GM23338 (cell line): ENCODE data around the gene FAM209B. TPM values are rescaled to one million over a fixed set of nuclear protein-coding genes. Genes with fewer than 3 reads are reported as not detected.

Experiments
- ATAC-seq: fragments of 200-7000 bp; cut with Tn5 transposase; 3 replicates; pipeline ENCODE4 v1.9.1; 2020
- DNase-seq: peaks from one replicate; pipeline ENCODE4 v3.0.0-alpha.2; 2015; ENCODE audit warnings: low spot score
- H2AFZ ChIP-seq: fragments of 200-600 bp; sonication (generic); 2 replicates; pipeline ENCODE4 v1.8.0; 2016; ENCODE audit warnings: antibody characterized with exemption, mild to moderate bottlenecking, moderate library complexity
- H3F3A ChIP-seq: fragments of 200-600 bp; sonication (generic); replicated peaks from 2 replicates; pipeline ENCODE4 v1.8.0; 2017; ENCODE audit warnings: antibody characterized with exemption, mixed run types, low read depth
- H3K27ac ChIP-seq: fragments of 200-600 bp; sonication (generic); 2 replicates; pipeline ENCODE4 v1.6.1; 2016; ENCODE audit warnings: low read depth
- H3K27me3 ChIP-seq: fragments of 200-600 bp; sonication (generic); 2 replicates; pipeline ENCODE4 v1.8.0; 2016; ENCODE audit warnings: mild to moderate bottlenecking, mixed run types, moderate library complexity; ENCODE audit not compliant: insufficient read depth
- H3K36me3 ChIP-seq: fragments of 200-600 bp; sonication (generic); 2 replicates; pipeline ENCODE4 v1.8.0; 2016; ENCODE audit warnings: mild to moderate bottlenecking; ENCODE audit not compliant: insufficient read depth
- H3K4me1 ChIP-seq: fragments of 200-600 bp; sonication (generic); 2 replicates; pipeline ENCODE4 v1.8.0; 2016; ENCODE audit warnings: mild to moderate bottlenecking, moderate library complexity; ENCODE audit not compliant: insufficient read depth
- H3K4me2 ChIP-seq: fragments of 200-600 bp; sonication (generic); 2 replicates; pipeline ENCODE4 v1.7.1; 2017; ENCODE audit warnings: mixed run types
- H3K4me3 ChIP-seq: fragments of 200-600 bp; sonication (generic); 2 replicates; pipeline ENCODE4 v1.6.1; 2016; ENCODE audit warnings: mixed run types
- H3K79me2 ChIP-seq: fragments of 200-600 bp; sonication (generic); replicated peaks from 2 replicates; pipeline ENCODE4 v1.8.0; 2017; ENCODE audit warnings: mild to moderate bottlenecking; ENCODE audit not compliant: insufficient read depth
- H3K9me2 ChIP-seq: fragments of 200-600 bp; sonication (generic); 2 replicates; pipeline ENCODE4 v1.8.0; 2017; ENCODE audit not compliant: insufficient read depth
- H4K20me1 ChIP-seq: fragments of 200-600 bp; sonication (generic); replicated peaks from 2 replicates; pipeline ENCODE4 v1.8.0; 2017; ENCODE audit warnings: mild to moderate bottlenecking; ENCODE audit not compliant: insufficient read depth
- H3K27ac Mint-ChIP-seq: 2 replicates; pipeline ENCODE4 v1.8.0; 2020; ENCODE audit warnings: inconsistent platforms, mild to moderate bottlenecking, moderate library complexity, mixed read lengths
- H3K27me3 Mint-ChIP-seq: 3 replicates; pipeline ENCODE4 v1.8.0; 2022; ENCODE audit warnings: low read depth, mild to moderate bottlenecking, moderate library complexity, mixed read lengths, inconsistent platforms; ENCODE audit not compliant: insufficient read depth, poor library complexity
- H3K36me3 Mint-ChIP-seq: 3 replicates; pipeline ENCODE4 v1.8.0; 2021; ENCODE audit warnings: low read depth, mild to moderate bottlenecking, inconsistent platforms, moderate library complexity, mixed read lengths
- H3K4me1 Mint-ChIP-seq: 3 replicates; pipeline ENCODE4 v1.8.0; 2020; ENCODE audit warnings: mild to moderate bottlenecking, inconsistent platforms, mixed read lengths
- H3K4me3 Mint-ChIP-seq: 3 replicates; pipeline ENCODE4 v1.8.0; 2021; ENCODE audit warnings: moderate library complexity, mild to moderate bottlenecking, inconsistent platforms, mixed read lengths
- H3K9me3 Mint-ChIP-seq: 3 replicates; pipeline ENCODE4 v1.8.0; 2020; ENCODE audit warnings: moderate library complexity, mild to moderate bottlenecking, inconsistent platforms, mixed read lengths
- CREB1 ChIP-seq: fragments of 250-450 bp; sonication (Bioruptor Pico); IDR thresholded peaks from 2 replicates; pipeline ENCODE4 v1.5.0; 2020; ENCODE audit warnings: low read depth, mild to moderate bottlenecking, moderate library complexity
- EZH2 ChIP-seq: fragments of 200-600 bp; sonication (generic); IDR thresholded peaks from one replicate; pipeline ENCODE4 v1.8.0; 2017; ENCODE audit warnings: antibody characterized with exemption, mild to moderate bottlenecking, low read depth; ENCODE audit not compliant: unreplicated experiment
- EZH2phosphoT487 ChIP-seq: fragments of 200-600 bp; sonication (generic); IDR thresholded peaks from one replicate; pipeline ENCODE4 v1.8.1; 2018; ENCODE audit warnings: antibody characterized with exemption; ENCODE audit not compliant: unreplicated experiment
- JUNB ChIP-seq: IDR thresholded peaks from one replicate; pipeline ENCODE4 v1.6.1; 2016; ENCODE audit warnings: antibody characterized with exemption; ENCODE audit not compliant: unreplicated experiment
- NANOG ChIP-seq: IDR thresholded peaks from 2 replicates; pipeline ENCODE4 v1.6.1; 2016; ENCODE audit warnings: antibody characterized with exemption, borderline replicate concordance
- POLR2AphosphoS5 ChIP-seq: IDR thresholded peaks from 2 replicates; pipeline ENCODE4 v1.6.1; 2016; ENCODE audit warnings: antibody characterized with exemption, low read depth
- STAT1 ChIP-seq: IDR thresholded peaks from one replicate; pipeline ENCODE4 v1.6.1; 2016; ENCODE audit warnings: antibody characterized with exemption; ENCODE audit not compliant: unreplicated experiment
- polyA plus RNA-seq: library from polyadenylated mRNA; unstranded; fragments of >200 nt; fragmentation: Nextera tagmentation; extraction: Ambion mirVana; gene quantifications from 2 replicates; pipeline ENCODE4 v1.2.1, GENCODE V29; 2016
- total RNA-seq: library from RNA; depleted of rRNA; stranded (reverse); fragments of >200 nt; shearing (Covaris generic); gene quantifications from 2 replicates; pipeline ENCODE4 v1.2.3, GENCODE V29; 2014
- TF ChIP-seq, protein P1 (sequence below): fragments of 250-450 bp; sonication (Bioruptor Pico); IDR thresholded peaks from 2 replicates; pipeline ENCODE4 v1.5.0; 2020; ENCODE audit warnings: mild to moderate bottlenecking, moderate library complexity
- TF ChIP-seq, protein P2 (sequence below): IDR thresholded peaks from 2 replicates; pipeline ENCODE4 v1.6.1; 2016; ENCODE audit warnings: antibody characterized with exemption

Gene FAM209B
- total and polyA plus RNA-seq, 2 experiments from 2014 or later, result 1.1 TPM; not detected in 1

DNA sequence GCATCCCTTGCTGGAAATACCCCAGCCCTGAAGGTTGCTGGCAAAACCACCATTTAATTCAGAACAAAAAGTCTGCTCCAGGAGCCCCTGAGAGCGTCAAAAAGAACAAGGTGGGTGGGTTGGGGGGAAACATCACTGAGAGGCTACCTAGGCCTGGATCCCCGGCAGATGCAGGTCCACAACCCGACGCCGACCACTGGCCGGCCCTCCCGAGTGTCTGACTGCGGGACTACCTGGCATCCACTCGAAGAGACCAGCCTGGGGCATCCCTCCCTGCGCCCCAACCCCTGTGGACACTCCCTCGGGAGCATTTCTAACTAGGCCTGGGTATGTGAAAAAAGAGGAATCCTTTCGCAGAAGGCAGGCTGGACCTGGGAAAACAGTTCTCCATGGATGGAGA lies 47.2 kb downstream of the FAM209B start:
- H3K4me1 Mint-ChIP-seq, result peaks cover 15% of the 10 kb centered on the region; the same call in 2 of the 3 replicates
- H3K27ac Mint-ChIP-seq, result no peak overlapping the region
- DNase-seq, result no peak

More for the DNA sequence above, 47.2 kb downstream of the FAM209B start:
- Histone ChIP-seq H4K20me1 (no peaks in the 10 kb centered on the region), H3F3A (no peaks in the 10 kb centered on the region), H3K4me3 (no peak overlapping the region), H3K4me2 (no peak overlapping the region), H3K4me1 (no peaks in the 10 kb centered on the region), H3K27me3 (no peaks in the 10 kb centered on the region), H3K36me3 (no peaks in the 10 kb centered on the region), H3K27ac (no peak overlapping the region), H2AFZ (no peak overlapping the region), H3K79me2 (no peaks in the 10 kb centered on the region), H3K9me2 (no peaks in the 10 kb centered on the region)
- ATAC-seq, result no peak
- H3K9me3 Mint-ChIP-seq, result no peaks in the 10 kb centered on the region; the same call in 2 of the 3 replicates
- no peaks in the 10 kb centered on the region; the same call in 2 of the 3 replicates for H3K36me3 Mint-ChIP-seq
- H3K27me3 Mint-ChIP-seq, result peaks cover 6% of the 10 kb centered on the region
- TF ChIP-seq POLR2AphosphoS5 (no peak), NANOG (no peak), JUNB (no peak), CREB1 (no peak), EZH2phosphoT487 (no peak), EZH2 (no peak), STAT1 (no peak)
- TF ChIP-seq, protein P1, sequence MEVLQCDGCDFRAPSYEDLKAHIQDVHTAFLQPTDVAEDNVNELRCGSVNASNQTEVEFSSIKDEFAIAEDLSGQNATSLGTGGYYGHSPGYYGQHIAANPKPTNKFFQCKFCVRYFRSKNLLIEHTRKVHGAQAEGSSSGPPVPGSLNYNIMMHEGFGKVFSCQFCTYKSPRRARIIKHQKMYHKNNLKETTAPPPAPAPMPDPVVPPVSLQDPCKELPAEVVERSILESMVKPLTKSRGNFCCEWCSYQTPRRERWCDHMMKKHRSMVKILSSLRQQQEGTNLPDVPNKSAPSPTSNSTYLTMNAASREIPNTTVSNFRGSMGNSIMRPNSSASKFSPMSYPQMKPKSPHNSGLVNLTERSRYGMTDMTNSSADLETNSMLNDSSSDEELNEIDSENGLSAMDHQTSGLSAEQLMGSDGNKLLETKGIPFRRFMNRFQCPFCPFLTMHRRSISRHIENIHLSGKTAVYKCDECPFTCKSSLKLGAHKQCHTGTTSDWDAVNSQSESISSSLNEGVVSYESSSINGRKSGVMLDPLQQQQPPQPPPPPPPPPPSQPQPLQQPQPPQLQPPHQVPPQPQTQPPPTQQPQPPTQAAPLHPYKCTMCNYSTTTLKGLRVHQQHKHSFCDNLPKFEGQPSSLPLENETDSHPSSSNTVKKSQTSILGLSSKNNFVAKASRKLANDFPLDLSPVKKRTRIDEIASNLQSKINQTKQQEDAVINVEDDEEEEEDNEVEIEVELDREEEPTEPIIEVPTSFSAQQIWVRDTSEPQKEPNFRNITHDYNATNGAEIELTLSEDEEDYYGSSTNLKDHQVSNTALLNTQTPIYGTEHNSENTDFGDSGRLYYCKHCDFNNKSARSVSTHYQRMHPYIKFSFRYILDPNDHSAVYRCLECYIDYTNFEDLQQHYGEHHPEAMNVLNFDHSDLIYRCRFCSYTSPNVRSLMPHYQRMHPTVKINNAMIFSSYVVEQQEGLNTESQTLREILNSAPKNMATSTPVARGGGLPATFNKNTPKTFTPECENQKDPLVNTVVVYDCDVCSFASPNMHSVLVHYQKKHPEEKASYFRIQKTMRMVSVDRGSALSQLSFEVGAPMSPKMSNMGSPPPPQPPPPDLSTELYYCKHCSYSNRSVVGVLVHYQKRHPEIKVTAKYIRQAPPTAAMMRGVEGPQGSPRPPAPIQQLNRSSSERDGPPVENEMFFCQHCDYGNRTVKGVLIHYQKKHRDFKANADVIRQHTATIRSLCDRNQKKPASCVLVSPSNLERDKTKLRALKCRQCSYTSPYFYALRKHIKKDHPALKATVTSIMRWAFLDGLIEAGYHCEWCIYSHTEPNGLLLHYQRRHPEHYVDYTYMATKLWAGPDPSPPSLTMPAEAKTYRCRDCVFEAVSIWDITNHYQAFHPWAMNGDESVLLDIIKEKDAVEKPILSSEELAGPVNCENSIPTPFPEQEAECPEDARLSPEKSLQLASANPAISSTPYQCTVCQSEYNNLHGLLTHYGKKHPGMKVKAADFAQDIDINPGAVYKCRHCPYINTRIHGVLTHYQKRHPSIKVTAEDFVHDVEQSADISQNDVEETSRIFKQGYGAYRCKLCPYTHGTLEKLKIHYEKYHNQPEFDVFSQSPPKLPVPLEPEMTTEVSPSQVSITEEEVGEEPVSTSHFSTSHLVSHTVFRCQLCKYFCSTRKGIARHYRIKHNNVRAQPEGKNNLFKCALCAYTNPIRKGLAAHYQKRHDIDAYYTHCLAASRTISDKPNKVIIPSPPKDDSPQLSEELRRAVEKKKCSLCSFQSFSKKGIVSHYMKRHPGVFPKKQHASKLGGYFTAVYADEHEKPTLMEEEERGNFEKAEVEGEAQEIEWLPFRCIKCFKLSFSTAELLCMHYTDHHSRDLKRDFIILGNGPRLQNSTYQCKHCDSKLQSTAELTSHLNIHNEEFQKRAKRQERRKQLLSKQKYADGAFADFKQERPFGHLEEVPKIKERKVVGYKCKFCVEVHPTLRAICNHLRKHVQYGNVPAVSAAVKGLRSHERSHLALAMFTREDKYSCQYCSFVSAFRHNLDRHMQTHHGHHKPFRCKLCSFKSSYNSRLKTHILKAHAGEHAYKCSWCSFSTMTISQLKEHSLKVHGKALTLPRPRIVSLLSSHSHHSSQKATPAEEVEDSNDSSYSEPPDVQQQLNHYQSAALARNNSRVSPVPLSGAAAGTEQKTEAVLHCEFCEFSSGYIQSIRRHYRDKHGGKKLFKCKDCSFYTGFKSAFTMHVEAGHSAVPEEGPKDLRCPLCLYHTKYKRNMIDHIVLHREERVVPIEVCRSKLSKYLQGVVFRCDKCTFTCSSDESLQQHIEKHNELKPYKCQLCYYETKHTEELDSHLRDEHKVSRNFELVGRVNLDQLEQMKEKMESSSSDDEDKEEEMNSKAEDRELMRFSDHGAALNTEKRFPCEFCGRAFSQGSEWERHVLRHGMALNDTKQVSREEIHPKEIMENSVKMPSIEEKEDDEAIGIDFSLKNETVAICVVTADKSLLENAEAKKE (CRISPR knock-in tag), result no peak
- TF ChIP-seq, protein P2, sequence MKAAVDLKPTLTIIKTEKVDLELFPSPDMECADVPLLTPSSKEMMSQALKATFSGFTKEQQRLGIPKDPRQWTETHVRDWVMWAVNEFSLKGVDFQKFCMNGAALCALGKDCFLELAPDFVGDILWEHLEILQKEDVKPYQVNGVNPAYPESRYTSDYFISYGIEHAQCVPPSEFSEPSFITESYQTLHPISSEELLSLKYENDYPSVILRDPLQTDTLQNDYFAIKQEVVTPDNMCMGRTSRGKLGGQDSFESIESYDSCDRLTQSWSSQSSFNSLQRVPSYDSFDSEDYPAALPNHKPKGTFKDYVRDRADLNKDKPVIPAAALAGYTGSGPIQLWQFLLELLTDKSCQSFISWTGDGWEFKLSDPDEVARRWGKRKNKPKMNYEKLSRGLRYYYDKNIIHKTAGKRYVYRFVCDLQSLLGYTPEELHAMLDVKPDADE, result no peak
- H3K4me3 Mint-ChIP-seq, result no peak overlapping the region
